NCI-H2107 treated with DMSO at 0.1 percent for 48 hours (cell line): Measurements from ENCODE around the gene MUC20.
"Not testable (repeated sequence)": the region's sequence is repeated elsewhere in the genome, so short reads cannot be mapped to it uniquely, and the experiment has no call there.

Experiments
- DNase-seq: peaks from one replicate; lab custom pipeline; 2025; ENCODE audit not compliant: unreplicated experiment; lab: John Stamatoyannopoulos, UW

The MUC20 gene

DNA sequence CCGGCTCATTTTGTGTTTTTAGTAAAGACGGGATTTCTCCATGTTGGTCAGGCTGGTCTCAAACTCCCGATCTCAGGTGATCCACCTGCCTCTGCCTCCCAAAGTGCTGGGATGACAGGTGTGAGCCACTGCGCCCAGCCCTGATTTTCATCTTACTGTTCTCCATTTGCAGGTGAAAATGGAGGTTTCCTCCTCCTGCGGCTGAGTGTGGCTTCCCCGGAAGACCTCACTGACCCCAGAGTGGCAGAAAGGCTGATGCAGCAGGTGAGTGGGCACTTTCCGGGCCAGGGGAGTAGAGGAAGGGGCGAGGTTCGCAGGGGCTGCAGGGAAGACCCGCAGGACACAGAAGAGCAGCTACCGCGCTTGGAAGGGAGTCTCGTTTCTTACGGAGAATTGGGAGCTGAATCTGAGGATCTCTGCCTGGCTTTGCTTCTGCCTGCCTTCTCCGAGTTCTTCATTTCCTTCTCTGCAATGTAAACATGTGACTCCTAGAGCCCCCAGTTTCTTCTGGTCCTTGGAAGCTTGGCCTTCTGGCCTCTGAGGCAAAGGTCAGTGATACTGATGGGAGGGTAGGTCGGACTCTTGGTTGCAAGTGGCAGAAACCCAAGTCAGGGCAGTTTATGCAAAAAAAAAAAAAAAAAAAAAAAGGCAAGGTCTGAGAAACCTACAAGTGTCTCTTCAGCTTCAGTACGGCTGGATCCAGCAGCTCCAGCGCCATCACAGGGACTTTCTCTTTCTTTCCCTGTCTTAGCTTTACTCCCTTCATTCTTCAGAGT, 8.9 kb downstream of the MUC20 start:
- DNase-seq, result no peak

DNA sequence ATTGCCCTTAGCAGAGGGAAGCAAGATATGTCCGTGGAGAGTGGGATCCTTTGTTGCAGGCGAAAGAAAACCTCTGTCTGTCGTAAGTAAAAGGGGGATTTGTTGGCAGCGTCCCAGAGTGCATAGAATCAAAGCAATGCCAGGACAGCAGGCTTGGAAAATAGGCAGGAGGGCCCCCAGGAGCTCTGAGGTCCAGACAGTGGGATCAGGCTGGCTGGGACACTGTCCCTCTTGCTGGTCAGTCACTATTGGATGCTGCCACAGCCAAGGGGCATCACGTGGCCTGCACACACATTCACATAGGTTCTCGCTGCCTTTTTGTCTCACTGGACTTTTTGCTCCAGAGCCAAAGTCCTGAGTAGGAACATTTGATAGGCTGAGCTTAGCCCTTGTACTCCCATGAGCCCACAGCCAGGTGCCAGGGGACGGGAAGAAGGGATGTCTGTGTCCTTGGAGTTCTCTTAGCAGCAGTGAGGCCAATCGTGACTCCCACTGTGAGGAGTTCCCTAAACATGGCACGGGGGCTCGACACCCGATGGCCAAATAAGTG, 10.7 kb downstream of the MUC20 start:
- no peak for DNase-seq

DNA sequence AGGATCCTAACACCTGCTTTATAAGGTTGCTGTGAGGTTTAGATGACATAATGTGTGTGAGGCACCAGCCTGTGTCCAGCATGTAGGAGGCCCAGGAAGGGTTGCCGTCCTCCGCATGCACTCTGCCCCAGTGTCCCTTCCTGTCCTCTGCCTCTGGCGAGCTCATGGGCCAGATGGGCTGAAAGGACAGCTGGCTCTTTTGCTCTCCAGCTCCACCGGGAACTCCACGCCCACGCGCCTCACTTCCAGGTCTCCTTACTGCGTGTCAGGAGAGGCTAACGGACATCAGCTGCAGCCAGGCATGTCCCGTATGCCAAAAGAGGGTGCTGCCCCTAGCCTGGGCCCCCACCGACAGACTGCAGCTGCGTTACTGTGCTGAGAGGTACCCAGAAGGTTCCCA, 12.2 kb downstream of the MUC20 start:
- no peak for DNase-seq

DNA sequence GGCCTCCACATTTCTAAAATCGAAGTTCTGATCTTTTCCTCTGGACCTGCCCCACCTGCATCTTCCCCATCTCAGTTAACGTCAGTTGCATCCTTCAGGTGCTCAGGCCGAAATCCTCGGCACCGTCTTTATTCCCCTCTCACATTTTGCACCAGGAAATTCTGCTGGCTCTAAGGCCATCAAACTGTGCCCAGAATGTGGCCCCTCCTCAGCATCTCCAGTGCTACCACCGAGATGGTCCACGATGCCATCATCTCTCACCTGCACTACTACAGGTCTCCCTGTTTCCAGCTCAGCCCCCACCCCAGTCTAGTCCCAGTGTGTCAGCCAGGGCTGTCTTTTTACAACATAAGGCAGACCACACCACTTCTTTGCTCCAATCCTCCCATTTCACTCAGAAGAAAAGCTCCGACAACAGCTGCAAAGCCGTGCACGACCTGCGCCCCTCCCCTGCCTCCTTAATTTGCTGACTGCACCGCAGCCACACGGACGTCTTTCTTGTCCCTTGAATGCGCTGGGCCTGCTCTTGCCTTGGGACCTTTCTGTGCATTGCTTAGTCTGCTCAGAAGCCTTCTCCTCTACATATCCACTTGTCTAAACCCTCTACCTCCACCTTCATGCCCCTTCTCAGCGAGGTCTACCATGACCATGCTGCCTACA, 14.4 kb downstream of the MUC20 start:
- no peak for DNase-seq

- no peak for DNase-seq
Observed at GRCh38 chr3:195736866-195737490, 16.2 kb downstream of the MUC20 start.

DNA sequence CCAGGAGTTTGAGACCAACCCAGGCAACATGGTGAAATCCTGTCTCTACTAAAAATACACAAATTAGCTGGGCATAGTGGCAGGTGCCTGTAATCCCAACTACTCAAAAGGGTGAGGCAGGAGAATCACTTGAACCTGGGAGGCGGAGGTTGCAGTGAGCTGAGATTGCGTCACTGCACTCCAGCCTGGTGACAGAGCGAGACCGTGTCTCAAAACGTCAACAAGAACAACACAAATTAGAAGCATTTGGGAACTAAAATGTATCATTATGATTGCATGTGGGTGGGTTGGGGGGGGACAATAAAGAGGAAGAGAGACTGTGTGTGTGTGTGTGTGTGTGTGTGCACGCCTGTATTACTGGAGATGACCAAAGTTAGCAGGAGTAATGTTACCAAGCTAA, 17.0 kb downstream of the MUC20 start:
- DNase-seq, result not testable (repeated sequence)

GRCh38 chr3:195738274-195739044, 17.7 kb downstream of the MUC20 start:
- no peak for DNase-seq

DNA sequence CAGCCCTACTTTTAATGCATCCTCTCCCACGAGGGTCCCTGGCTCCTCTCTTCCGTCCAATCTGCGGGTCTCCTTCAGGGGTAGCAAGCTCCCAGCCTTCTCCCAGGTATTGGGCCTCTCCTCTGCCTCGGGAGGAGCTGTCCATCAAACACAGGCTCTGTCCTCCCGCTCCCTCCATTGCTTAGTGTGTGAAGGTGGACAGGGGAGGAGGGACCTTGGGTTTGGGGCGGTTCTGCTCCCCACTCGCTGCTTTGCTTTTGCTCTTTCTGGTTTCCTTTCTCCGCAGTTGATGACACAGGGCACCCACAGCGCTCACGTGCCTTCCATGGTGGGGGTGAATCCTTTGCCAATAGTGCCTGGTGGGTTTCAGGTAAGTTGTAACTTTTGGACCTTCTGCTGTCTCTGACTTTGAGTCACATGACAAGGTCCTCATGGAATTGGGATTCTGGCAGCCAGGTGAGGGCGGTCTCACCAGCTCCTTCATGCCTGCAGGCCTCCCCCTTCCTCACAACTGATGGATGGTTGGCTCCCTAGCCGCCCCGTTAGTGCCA, 18.9 kb downstream of the MUC20 start:
- no peak for DNase-seq

- DNase-seq, result no peak
Observed at GRCh38 chr3:195744437-195744836, 23.7 kb downstream of the MUC20 start.

DNA sequence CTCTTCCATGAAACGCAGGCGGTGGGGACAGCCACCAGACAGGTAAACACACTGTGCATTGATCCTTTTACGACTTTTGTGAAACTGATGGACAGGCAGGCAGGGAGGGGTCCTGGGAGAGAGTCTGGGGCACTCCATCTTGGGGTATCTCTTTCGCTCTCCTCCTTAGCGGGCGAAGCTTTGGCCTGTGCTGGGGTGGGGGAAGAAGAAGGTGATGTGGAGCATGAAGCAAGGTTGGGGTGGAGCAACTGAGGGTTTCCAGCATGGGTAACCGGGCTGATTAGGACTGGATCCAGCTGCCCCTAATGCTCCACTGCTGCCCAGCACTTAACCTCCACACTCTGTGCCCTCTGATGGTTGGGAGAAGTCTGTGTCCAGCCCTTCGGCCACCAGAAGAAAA, 25.6 kb downstream of the MUC20 start:
- DNase-seq, result no peak

DNA sequence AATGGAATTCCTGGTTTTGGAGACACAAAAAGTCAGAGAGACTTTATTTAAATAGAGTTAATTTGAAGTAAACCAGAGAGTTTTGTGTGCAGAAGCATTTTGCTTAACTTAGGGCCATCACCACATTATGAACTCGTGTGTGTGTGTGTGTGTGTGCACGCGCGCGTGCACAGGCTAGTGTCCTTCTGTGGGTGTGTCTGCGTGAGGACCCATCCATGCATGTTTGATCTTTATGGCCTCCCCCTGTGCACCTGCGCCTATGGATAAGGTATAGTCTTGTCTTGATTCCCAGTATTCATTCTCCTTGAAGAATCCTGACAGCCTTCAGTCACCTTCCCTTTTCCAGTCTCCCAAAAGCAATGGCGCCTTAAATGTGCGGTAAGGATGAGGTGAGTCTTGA, 26.0 kb downstream of the MUC20 start:
- DNase-seq, result no peak

- DNase-seq, result no peak
Observed at GRCh38 chr3:195748661-195749060, 27.9 kb downstream of the MUC20 start.

GRCh38 chr3:195749101-195749500, 28.3 kb downstream of the MUC20 start:
- DNase-seq, result not testable (repeated sequence)

- no peak for DNase-seq
Observed at GRCh38 chr3:195750797-195751520, 30.2 kb downstream of the MUC20 start.

- peak; percentile 45 for DNase-seq
Observed at GRCh38 chr3:195751560-195751959, 30.8 kb downstream of the MUC20 start.

DNA sequence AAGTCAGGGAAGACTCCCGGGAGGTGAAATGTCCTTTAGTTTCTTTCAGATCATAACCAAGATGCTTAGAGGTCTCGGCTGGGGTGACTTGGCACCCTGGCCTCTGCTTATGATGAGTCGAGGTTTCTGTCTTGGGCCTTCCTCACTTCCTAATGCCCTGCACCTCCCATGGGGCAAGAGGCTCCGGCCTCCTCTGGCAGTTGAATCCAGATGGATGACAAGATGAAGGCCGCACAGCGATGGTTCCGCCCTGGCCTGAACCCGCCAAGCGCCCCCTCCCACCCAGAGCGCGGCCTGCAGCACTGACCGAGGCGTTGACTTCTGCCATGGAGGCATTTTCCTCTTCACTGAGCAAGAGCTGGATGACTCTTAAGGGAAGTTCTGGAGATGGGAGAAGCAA, 31.3 kb downstream of the MUC20 start:
- DNase-seq, result no peak

DNA sequence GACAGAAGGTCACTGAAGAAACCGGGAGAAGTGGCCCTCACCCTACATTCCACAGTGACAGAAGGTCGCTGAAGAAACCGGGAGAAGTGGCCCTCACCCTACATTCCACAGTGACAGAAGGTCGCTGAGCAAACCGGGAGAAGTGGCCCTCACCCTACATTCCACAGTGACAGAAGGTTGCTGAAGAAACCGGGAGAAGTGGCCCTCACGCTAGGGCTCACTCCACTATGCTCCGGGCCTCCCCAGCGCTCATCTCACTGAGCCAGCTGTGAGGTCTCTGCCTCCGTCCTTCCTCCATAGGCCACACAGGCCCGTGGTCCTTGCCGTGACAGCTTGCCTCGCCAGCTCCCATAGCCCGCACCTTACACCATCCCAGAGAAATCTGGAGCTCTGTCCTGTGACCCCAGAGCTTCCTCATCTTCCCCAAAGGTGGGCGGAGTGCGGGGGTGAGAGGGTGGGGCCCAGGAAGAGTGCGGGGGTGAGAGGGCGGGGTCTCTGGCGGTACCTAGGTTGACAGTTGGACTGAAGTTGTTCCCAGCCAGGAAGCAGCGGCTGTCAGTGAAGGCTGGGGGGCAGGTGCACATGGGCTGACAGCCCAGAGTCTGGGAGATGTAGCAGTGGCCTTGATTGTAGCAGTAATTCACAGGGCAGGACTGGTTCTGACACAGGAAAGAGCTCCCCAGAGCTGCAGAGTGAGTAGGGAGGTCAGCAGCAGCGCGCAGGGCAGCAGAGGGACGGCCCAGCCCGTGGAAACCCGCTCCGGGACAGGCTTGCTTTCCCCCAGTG, 32.0 kb downstream of the MUC20 start:
- no peak for DNase-seq

DNA sequence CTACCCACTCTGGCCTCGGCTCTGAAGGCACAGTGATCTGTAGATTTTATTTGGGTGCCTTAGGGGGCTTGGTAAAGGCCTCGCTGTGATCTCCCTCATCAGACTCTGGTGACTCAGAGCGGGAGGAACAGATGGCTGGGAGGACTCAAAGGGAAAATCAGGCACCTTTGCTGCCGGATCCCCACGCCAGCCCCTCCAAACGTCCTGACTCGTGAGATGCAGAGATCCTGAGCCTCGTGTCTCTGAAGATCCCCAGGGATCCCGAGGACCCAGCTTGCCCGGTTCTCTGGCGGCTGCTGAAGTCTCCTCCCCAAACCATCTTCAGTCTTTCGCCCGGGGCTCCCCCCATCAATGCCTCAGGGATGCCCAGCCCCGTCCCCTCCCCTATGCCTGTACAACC, 32.8 kb downstream of the MUC20 start:
- DNase-seq, result no peak

DNA sequence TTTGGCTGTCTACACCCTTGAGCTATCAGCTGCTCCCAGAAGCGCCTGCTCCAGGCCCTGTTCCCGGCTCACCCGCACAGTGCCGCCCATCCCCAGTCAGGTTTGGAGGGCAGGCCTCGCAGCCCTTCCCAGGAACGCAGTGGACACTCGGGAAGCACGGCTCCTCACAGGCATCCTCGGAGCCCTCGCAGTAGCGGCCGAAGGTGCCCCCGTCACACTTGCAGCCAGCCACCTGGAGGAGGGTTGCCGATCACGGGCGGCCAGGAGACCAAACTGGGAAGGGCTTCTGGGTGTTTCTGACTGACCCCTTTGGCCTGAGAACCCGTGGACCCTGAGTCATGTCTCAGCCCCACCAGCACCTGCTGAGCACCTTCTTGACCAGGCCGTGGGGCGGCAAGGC, 33.4 kb downstream of the MUC20 start:
- no peak for DNase-seq
